GM21717 (cell line): ENCODE results near the gene FBP2.
"Not testable (repeated sequence)": the region's sequence is repeated elsewhere in the genome, so short reads cannot be mapped to it uniquely, and the experiment has no call there.

ENCODE experiments used
- ATAC-seq: cut with Tn5 transposase; IDR thresholded peaks from one replicate; pipeline ENCODE4 v1.9.1; 2021; ENCODE audit warnings: mild to moderate bottlenecking, moderate library complexity; ENCODE audit not compliant: unreplicated experiment

FBP2 gene

DNA sequence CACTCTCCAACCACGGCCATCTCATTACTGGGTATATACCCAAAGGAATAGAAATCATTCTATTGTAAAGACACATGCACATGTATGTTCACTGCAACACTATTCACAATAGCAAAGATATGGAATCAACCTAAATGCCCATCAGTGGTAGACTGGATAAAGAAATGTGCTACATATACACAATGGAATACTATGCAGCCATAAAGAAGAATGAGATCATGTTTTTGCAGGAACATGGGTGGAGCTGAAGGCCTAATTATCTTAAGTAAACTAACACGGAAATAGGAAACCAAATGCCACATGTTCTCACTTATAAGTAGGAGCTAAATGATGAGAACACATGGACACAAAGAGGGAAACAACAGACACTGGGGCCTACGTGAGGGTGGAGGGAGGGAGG lies 29.3 kb downstream of the FBP2 start:
- ATAC-seq = not testable (repeated sequence)

DNA sequence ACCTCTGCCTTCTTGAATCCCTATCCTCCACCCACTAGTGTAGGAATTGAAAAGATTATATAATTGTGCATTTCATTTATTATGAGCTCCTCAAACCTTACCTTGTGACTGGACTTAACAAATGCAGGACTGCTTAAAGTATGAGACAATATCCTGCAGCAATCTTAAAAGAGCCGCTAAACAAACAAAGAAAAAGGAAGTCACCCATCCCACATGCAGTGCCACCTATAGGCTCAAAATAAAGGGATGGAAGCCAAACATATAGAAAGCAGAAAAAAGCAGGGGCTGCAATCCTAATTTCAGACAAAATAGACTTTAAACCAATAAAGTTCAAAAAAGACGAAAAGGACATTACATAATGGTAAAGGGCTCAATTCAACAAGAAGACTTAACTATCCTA lies 30.1 kb downstream of the FBP2 start:
- ATAC-seq = no peak

DNA sequence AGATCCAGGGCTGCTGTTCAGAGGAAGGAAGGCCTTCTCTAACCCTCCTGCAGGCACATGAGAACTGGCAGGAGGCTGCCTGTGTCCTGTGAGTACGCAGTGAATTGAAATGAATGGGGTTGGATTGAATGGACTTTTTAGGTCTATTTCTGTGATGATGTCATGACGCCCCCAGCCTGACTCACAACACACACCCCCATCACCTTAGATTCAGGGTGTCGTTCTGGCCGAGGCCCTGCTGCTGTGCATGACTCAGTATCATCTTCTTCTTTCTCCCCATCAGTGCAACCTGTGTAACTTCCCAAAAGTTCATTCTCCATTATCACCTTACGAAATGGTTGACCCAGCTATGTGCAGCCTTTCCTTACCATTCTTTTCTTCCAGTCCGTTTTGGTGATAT lies 33.4 kb downstream of the FBP2 start:
- ATAC-seq = no peak

DNA sequence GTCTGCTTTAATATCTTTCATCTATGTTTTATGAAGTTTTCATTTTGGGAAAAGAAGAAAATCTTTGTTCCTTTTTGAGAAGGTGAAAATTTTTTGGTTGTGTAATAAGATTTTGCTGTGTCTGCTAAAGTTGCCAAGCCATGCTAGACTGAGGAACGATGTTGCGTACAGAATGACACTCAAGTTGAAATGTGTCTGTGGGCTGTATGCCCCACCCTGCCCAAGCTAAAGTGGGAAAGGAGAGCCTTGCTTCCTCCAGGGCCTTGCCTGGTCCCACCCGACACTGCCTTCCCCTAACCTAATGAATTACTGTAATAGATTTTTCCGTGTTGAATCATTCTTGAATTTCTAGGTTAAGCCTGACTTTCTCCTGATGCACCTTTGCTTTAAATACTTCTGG lies 36.2 kb downstream of the FBP2 start:
- ATAC-seq = no peak

DNA sequence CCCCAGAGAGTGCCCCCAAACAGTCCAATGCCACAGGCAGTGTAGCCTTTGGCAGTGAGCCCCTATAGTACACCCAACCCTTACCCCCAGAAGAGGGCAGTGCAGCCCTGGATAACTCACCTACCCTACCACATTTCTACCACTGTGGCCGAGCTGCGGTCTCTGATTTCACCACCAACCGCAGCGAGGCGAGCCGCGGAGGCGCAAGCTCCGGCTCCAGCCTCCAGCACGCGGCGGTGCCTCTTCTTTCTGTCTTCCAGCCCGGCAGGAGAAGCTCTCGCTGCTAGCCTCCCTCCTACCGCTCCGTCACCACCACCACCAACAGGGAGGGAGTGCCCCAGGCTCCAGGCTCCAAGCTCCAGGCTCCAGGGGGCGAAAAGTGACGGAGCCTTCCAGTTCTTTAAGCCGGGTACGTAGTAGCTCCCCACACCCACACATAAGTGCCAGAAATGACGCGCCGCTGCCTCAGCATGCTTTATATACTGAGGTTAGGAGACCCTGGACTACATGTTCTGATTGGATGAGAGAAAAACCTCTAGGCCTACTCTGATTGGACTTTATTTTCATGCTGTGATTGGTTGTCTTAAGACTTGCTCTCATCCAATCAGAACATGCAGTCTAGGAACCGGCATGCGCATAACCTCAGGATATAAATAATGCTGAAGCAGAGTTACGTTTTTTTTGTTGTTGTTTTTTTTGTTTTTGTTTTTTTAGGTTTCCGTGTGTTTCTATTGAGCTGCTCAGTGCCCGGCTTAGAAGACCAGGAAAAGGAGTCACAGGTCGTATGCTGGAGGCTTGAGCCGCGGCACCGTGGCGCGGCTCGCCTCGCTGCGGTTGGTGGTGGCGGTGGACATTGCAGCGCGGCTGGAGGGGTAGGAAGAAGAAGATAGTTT lies 38.9 kb downstream of the FBP2 start, which contains the start of gene PCAT7:
PCAT7 (plus strand) TSS at position 645 of the 893 bp plus-strand sequence.
- ATAC-seq = no peak

DNA sequence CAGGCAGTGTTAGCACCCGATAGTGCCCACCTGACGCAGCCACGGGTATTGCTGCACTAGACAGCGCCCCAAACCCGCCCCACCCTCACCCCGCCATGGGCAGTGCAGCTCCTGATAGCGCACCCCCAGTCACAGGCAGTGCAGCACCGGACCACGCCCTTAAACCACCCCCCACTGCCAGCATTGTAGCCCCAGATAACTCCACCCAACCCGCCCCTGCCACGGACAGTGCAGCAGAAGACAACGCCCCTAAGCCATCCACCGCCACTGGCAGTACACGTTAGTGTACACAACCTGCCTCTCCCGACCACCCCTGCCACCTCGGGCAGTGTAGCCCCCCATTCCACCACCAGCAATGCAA lies 39.6 kb downstream of the FBP2 start:
- ATAC-seq = no peak

DNA sequence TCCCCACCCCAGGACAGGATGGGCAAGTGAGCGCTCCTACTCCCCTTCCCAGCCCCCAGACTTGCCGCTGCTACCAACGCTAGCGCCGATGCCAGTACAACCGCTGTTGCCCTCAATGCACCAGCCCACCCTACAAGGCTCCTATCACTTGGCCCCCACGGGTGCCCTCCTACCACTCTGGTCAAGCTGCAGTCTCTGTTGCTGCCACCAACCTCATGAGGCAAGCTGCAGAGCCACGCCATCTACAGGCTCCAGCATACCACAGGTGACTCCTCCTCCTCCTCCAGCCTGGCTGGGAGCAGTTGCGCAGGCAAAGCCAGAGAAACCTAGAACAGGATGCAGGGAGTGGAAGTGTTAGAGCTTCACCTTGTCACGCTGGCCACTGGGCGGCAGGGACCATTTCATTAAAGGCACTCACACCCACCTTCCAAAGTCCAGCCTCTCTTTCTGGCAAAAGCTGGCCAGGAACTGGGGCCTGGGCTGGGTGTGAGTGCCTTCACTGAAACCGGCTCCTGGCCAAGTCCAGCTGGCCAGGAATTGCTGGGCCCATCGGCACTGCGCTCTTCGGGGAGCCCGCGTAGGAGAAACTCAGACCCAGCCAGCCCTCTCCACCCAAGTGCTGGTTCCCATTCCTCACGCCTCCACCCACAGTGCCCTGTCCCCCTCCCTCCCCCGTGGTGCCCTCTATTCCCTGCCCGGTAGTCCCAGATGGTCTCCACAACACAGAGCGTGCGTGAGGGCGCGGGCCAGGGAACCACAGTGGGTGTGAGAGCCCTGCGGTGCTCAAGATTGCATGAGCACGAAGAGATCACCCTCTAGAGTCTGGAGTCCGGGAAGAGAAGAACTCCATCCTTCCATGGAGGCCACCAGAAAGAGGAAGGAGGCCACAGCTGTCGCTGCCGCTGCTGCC lies 40.3 kb downstream of the FBP2 start:
- no peak for ATAC-seq

DNA sequence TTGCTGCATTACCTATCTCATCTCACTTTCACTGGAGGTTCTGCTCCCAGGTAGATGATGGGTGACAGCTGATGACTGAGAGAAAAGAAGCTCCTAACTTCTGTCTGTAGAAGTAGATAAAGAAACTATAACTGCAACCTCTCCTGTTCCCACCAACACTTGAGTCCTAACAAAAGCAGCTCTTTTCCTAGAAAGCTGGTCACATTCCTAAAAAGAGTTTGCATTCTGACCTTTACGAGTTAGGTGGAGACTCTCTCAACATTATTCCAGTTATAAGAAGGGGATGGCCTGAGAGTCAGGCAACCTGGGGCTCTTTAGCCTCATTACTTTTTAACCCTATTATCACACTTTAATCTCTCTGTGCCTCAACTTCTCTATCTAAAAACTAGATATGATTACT lies 47.7 kb downstream of the FBP2 start:
- no peak for ATAC-seq

DNA sequence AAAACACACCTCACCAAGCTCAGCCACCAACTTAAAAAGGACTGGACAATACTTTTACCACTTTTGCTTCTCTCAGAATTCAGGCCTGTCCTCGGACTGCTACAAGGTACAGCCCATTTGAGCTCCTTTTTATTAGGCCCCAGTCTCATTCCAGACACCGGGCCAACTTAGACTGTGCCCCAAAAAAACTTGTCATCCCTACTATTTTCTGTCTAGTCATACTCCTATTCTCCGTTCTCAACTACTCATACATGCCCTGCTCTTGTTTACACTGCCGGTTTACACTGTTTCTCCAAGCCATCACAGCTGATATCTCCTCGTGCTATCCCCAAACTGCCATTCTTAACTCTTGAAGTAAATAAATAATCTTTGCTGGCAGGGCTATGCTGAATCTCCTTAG lies 49.3 kb downstream of the FBP2 start:
- ATAC-seq = not testable (repeated sequence)

DNA sequence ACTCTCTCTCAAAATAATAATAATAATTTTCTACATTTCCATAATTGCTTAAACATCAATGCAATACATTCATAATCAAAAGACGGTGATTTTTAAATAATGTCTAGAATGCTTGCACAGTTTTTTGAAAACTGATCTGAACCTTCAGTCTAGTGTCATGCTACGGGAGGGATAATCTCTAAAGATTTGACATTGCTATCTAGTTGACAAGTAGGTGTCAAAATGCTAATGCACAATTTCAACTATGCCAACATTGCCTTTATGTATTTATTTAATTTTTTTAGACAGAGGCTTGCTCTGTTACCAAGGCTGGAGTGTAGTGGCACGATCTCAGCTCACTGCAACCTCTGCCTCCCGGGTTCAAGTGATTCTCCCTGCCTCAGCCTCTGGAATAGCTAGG lies 54.7 kb downstream of the FBP2 start:
- no peak for ATAC-seq

DNA sequence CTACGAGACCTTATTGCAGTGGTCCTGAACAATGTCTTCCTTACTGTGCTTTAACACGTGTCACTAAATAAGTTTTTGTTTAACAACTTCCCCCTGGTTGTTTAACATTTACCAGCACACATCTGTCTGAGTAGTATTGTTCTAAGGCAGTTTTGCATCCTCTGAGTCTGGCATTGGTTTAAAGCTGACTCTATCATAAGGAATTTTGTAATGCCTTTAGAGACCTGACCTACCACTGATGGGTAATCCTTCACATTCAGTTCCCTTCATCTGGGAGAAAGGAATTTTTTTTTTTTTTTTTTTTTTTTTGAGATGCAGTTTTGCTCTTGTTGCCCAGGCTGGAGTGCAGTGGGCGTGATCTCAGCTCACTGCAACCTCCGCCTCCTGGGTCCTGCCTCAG lies 58.7 kb downstream of the FBP2 start:
- no peak for ATAC-seq

DNA sequence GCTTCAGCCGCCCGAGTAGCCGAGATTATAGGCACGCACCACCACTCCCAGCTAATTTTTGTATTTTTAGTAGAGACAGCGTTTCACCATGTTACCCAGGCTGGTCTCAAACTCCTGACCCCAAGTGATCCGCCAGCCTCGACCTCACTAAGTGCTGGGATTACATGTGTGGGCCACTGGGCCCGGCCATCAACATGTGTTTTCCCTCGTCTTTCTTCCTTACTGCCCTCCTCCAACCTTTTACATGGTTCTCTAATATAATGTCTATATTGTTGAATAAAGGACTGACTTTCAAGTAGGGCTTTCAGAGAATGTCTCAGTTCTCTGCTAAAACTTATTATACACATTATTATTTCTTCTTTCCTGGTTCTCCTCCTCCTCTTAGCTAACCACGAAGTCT lies 60.0 kb downstream of the FBP2 start:
- no peak for ATAC-seq

DNA sequence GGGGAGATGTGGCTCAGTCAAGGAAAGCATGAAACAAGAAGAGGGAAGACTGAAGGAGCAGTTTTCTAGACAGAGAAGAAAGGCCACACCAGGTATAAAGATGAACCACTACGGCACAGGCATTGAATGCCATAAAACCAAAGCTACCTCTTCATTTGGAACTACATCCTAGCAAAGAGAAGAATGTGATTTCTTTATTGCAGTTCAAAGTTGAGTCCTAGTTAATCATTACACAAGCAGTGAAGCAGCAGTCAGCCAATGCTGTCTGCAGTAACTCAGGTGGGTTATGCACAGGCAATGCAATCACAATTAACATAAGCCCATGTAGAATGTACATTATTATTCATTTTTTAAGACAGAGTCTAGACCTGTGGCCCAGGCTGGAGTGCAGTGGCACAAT lies 60.5 kb downstream of the FBP2 start:
- ATAC-seq = no peak

DNA sequence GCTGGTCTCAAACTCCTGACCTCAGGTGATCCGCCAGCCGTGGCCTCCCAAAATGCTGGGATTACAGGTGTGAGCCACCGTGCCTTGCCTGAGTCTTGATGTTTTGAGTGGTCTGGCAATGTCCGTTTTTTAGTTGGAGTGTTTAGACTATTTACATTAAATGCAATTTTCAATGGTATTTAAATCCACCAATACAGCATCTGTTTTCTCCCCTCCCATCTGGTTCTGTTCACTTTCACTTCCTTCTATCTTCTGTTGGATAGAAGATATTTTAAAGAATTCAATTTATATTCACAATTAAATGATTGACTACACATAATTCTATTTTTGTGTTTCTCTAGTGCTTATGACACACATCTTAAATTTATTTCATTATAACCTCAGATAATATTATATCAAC lies 64.7 kb downstream of the FBP2 start:
- ATAC-seq = no peak

DNA sequence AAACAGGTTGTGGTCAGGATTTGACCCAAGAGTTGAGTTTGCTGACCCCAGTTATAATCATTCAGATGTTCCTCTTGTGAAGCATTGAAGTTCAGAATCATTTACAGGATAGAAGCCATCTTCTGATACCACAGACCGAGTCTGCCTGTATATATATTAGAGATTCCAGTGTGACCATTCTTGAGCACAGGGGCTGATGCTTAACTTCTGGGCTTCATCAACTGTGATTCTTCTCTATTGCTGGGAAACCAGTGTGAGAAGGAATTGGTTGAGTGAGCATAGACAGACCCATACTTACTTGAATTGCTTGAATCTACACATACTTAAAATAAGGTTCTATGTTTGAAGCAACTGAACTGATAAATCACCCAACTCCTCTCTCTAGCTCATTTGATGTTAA lies 66.7 kb downstream of the FBP2 start:
- ATAC-seq = no peak

DNA sequence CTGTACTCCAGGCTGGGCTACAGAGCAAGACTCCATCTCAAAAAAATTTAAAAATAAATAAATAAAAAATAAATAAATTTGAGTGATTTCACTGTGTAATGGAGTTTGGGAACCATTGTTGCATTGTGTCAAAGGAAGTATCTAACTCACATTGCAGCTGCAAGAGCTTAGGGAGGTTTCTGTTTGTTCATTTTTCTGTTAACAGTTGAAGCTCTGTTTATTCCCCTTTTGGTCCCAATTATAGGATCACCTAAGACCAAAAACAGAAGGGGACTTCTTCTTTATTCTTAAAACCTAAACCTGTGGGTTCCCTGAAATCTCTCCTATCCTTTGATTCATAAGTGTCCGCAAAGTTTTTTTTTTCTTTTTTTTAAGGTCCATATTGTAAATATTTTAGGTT lies 67.4 kb downstream of the FBP2 start:
- no peak for ATAC-seq

DNA sequence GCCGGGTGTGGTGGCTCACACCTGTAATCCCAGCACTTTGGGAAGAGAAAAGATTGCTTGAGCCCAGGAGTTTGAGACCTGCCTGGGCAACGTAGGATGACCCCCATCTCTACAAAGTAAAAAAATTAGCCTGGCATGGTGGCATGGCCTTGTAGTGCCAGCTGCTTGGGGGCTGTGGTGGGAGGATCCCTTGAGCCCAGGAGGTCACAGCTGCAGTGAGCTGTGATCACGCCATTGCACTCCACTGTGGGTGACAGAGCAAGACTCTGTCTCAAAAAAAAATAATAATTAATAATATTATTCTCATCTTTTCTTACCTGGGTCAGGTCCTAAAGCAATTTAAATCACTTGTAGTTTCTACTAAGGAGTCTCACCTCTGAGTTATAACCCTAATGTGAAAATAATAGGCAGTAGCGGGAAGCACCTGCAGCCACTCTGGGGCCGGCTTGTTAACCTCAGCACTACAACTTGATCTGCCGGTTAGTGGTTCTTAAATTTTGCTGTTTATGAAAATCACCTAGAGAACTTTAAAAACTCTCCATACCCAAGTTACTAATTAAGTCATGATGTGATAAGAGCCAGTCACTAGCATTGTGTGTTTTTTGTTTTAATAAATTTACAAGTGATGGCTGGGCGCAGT lies 68.1 kb downstream of the FBP2 start:
- no peak for ATAC-seq

DNA sequence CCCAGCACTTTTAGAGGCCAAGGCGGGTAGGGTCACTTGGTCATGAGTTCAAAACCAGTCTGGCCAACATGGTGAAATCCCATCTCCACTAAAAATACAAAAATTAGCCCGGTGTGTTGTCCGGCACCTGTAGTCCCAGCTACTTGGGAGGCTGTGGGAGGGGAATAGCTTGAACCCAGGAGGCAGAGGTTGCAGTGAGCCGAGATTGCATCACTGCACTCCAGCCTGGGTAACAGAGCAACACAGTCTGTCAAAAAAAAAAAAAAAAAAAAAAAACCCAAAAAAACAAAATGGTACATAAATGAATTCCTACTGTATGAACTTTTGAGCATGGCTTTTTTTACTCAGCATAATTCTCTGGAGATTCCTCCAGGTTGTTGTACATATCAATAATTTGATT lies 76.4 kb downstream of the FBP2 start:
- ATAC-seq = no peak

DNA sequence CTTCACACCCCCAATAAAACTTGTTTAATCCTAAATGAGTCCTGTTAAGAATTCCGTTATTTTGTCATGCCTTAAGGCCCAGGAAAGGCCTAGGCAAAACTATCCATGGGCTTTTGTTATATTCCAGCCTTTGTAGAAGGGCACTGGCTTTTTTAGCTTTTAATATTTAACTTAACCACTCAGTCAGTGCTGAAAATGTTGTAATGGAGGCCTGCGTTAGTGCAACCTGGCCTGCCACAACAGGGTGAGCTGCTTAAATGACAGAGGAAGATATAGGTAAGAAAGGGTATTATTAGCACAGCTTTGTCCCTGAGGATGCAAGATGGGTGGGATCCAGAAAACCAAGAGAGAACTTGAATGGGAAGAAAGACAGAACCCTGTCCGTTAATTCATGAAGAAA lies 78.9 kb downstream of the FBP2 start:
- ATAC-seq = no peak

DNA sequence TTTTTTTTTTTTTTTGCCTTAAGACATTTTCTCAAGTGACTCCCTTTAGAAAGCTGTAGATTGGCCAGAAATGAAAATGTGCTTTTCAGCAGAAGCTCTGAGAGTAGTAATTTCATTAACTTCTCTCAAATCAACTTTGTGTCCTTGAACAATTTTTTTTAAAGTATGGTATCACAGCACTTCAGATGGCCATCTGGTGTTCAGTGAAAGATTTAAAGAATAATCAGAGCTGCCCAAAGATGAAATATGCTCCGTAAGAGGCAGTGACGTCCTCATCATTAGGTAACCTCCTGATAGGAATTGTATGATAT lies 81.7 kb downstream of the FBP2 start:
- ATAC-seq = no peak

DNA sequence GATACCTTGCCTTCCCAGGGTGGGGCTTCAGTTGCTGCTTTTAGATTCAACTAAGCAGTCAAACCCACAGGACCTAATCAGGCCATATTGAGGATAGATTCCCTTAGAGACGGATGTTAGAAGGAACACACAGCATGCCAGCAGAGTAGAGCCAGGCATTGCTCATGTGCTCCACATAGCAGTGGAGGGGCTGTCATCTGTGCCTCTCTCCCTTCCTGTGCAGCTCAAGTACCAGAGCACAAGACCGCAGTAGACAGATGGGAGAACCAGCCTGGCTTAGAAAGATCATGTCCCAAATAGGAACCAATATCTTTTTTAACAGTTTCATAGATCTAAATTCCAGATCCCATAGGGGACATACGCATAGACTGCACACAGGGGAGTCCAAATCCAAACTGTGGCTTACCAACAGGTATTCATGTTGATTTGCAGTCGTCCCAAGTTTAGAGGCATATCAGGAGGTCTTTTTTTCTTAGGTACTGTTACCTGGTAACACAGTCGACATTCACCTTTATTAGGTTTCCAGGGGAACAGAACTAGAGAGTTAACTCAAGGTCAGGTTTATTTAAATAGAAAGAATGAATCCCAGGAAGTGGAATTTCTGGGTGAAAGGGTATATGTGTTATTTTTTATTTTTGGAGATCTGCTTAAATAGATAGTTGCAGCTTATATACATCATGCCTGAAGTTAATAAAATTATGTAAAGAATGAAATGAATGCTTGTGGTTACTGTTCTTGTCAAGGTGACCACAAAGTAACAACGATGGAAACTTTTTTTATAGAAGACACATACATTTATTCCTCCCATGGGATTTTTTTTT lies 82.3 kb downstream of the FBP2 start:
- no peak for ATAC-seq
